KMS-11 (cell line): Measurements from ENCODE around the gene EXOC4.

ENCODE experiments used
- H2AFZ ChIP-seq: fragments of 200-600 bp; sonication (generic); 2 replicates; pipeline ENCODE4 v1.6.1; 2016; ENCODE audit warnings: antibody characterized with exemption, mixed run types, low read depth
- H3K27ac ChIP-seq: fragments of 200-600 bp; sonication (generic); 2 replicates; pipeline ENCODE4 v1.6.1; 2016; ENCODE audit warnings: mild to moderate bottlenecking, mixed run types
- H3K27me3 ChIP-seq: fragments of 200-600 bp; sonication (generic); 2 replicates; pipeline ENCODE4 v1.6.1; 2017; ENCODE audit warnings: mild to moderate bottlenecking, low read depth, mixed run types, moderate library complexity; ENCODE audit not compliant: insufficient read depth
- H3K36me3 ChIP-seq: fragments of 200-600 bp; sonication (generic); 2 replicates; pipeline ENCODE4 v1.6.1; 2017; ENCODE audit warnings: mild to moderate bottlenecking, mixed run types; ENCODE audit not compliant: insufficient read depth
- H3K4me1 ChIP-seq: fragments of 200-600 bp; sonication (generic); 2 replicates; pipeline ENCODE4 v1.6.1; 2016; ENCODE audit warnings: mild to moderate bottlenecking, low read depth, mixed run types; ENCODE audit not compliant: poor library complexity, severe bottlenecking
- H3K4me2 ChIP-seq: fragments of 200-600 bp; sonication (generic); 2 replicates; pipeline ENCODE4 v1.7.0; 2016; ENCODE audit warnings: mild to moderate bottlenecking, mixed run types
- H3K4me3 ChIP-seq: fragments of 200-600 bp; sonication (generic); IDR thresholded peaks from 2 replicates; pipeline ENCODE4 v1.6.1; 2017; ENCODE audit warnings: low read depth, low read length, mixed read lengths; ENCODE audit not compliant: insufficient read depth
- H3K79me2 ChIP-seq: fragments of 200-600 bp; sonication (generic); 2 replicates; pipeline ENCODE4 v1.6.1; 2016; ENCODE audit warnings: low read depth, mixed run types; ENCODE audit not compliant: insufficient read depth
- H3K9ac ChIP-seq: fragments of 200-600 bp; sonication (generic); 2 replicates; pipeline ENCODE4 v1.6.1; 2016; ENCODE audit warnings: mild to moderate bottlenecking, mixed run types
- H4K20me1 ChIP-seq: fragments of 200-600 bp; sonication (generic); 2 replicates; pipeline ENCODE4 v1.6.1; 2016; ENCODE audit warnings: mild to moderate bottlenecking, mixed run types; ENCODE audit not compliant: insufficient read depth
- CTCF ChIP-seq: fragments of 200-600 bp; sonication (generic); conservative IDR thresholded peaks from 2 replicates; pipeline ENCODE4 v1.6.1; 2017; ENCODE audit warnings: low read depth, mild to moderate bottlenecking, antibody characterized with exemption, low read length, moderate library complexity, mixed read lengths

EXOC4 gene

GRCh38 chr7:133529861-133530260 lies 277.0 kb downstream of the EXOC4 start:
- TF ChIP-seq CTCF = no peak
- no peak overlapping the region for H3K4me2 ChIP-seq

GRCh38 chr7:133530682-133531081 lies 277.8 kb downstream of the EXOC4 start:
- no peak for TF ChIP-seq CTCF
- Histone ChIP-seq H4K20me1 (no peaks in the 10 kb centered on the region), H3K36me3 (no peaks in the 10 kb centered on the region), H3K79me2 (no peaks in the 10 kb centered on the region), H3K27me3 (no peaks in the 10 kb centered on the region), H3K4me3 (no peak overlapping the region), H2AFZ (no peak overlapping the region), H3K9ac (no peak overlapping the region), H3K4me1 (no peaks in the 10 kb centered on the region), H3K4me2 (no peak overlapping the region), H3K27ac (no peak overlapping the region)

More at GRCh38 chr7:133529861-133530260, 277.0 kb downstream of the EXOC4 start:
- no peak overlapping the region for H3K9ac ChIP-seq
- no peak overlapping the region for H2AFZ ChIP-seq
- no peaks in the 10 kb centered on the region for H3K36me3 ChIP-seq
- no peaks in the 10 kb centered on the region for H3K79me2 ChIP-seq
- H4K20me1 ChIP-seq = no peaks in the 10 kb centered on the region
- H3K27me3 ChIP-seq = no peaks in the 10 kb centered on the region
- H3K27ac ChIP-seq = no peak overlapping the region
- no peak overlapping the region for H3K4me3 ChIP-seq
- no peaks in the 10 kb centered on the region for H3K4me1 ChIP-seq

GRCh38 chr7:133534816-133535215 lies 281.9 kb downstream of the EXOC4 start:
- Histone ChIP-seq H2AFZ (no peak overlapping the region), H3K4me3 (no peak overlapping the region), H3K4me2 (no peak overlapping the region), H3K27ac (no peak overlapping the region), H3K27me3 (no peaks in the 10 kb centered on the region), H3K9ac (no peak overlapping the region), H3K4me1 (no peaks in the 10 kb centered on the region), H3K36me3 (no peaks in the 10 kb centered on the region), H3K79me2 (no peaks in the 10 kb centered on the region), H4K20me1 (no peaks in the 10 kb centered on the region)
- TF ChIP-seq CTCF = no peak

GRCh38 chr7:133535308-133535707 lies 282.4 kb downstream of the EXOC4 start:
- Histone ChIP-seq H3K79me2 (no peaks in the 10 kb centered on the region), H3K27me3 (no peaks in the 10 kb centered on the region), H2AFZ (no peak overlapping the region), H3K36me3 (no peaks in the 10 kb centered on the region), H3K4me1 (no peaks in the 10 kb centered on the region), H3K4me3 (no peak overlapping the region), H3K4me2 (no peak overlapping the region), H3K27ac (no peak overlapping the region), H4K20me1 (no peaks in the 10 kb centered on the region), H3K9ac (no peak overlapping the region)
- TF ChIP-seq CTCF = no peak
